Stimulated activated CD8-positive, alpha-beta memory T cell treated with anti-CD3 and anti-CD28 coated beads, Interleukin-7, amount 100 ng/mL, for 1 hour (primary cell): ENCODE data around the gene ST6GAL1.
"Not testable (repeated sequence)": the region's sequence is repeated elsewhere in the genome, so short reads cannot be mapped to it uniquely, and the experiment has no call there.

Source experiments
- DNase-seq, 2 donors: peaks; one replicate each; pipeline ENCODE4 v3.0.0-alpha.2; 2020; ENCODE audit warnings: low read depth in 2 of 2

The ST6GAL1 gene

DNA sequence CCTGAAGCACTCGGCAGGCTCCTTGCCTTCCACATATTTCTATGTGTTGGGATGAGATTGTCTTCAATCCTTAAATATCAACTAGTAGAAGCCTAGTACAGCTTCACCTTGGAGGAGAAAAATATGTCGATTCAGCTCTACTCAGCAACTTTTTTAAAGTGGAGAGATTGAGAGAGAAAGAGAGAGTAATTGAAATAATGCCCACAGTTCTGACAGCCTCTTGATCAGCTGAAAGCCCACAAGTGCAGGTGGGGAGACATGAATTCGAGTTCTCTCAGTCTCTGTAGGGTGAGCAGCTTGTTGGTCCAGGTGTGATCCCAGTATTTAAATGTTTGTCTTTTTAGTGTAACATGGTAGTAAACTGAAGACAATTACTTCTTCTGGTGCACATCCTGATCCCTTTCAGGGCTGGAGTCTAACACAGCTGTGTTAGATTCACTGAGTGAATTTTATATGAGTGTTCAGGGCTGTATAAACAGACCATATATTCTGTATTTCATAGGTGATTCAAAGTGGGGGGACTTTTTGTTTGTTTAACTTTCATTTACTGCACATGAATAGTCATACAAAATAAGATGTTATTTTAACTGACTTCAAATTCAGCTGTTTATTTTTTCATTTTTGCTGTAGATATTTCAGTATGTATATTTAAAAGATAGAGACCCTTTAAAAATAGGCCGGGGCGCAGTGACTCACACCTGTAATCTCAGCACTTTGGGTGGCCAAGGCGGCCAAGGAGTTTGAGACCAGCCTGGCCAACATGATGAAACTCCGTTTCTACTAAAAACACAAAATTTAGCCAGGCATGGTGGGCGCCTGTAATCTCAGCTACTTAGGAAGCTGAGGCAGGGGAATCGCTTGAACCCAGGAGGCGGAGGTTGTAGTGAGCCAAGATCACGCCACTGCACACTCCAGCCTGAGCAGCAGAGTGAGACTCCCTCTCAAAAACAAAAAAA lies 64.0 kb downstream of the ST6GAL1 start:
- no peak for DNase-seq

DNA sequence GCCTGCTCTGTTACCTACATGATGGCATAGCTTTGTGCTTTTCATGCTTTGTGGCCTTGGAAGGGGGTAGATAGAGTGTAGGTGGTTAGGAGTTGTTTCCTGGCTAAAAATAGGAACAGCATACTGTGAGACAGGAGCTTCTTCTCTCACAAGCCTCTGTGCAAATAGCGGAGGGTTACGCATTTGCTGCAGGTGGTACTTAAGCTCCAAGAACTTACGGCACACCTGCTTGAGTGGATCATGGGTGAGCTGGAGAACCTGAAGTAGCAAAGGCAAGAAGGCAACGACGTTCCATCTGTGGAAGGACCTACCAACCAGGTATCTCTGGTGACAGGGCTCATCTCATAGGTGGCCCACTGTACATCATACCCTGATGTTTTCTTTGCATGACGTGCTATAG lies 66.0 kb downstream of the ST6GAL1 start:
- DNase-seq = no peak

DNA sequence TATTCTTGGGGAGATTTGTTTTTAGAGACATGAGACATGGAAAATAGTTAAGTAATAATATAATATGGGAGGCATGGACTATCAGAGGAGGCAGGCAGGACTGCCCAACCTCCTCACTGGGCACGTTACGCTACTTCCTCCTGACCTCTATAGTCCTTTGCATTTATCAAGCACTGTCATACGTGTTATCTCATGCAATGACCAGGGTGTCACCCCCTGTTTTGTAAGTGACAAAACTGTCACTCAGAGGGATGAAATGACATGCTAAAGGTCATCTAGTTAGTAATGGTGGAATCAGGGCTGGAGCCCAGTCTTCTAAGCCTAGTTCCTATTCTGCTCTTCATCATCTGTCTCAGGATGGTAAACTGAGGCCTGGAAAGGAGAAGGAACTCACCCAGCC lies 66.7 kb downstream of the ST6GAL1 start:
- no peak for DNase-seq

DNA sequence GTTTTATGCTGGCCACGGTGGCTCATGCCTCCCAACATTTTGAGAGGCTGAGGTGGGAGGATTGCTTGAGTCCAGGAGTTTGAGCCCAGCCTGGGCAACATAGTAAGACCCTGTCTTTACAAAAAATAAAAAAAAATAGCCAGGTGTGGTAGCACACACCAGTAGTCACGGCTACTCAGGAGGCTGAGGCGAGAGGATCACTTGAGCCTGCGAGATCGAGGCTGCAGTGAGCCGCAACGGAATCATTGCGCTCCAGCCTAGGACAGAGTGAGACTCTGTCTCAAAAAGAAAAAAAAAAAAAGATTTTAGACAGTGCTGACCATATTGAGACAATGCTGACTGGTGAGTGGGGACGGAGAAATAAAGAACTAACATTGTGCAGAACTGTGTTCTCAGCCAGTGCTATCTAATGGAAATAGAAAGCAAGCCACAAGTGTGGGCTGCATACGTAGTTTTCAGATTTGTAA lies 67.2 kb downstream of the ST6GAL1 start:
- no peak for DNase-seq

DNA sequence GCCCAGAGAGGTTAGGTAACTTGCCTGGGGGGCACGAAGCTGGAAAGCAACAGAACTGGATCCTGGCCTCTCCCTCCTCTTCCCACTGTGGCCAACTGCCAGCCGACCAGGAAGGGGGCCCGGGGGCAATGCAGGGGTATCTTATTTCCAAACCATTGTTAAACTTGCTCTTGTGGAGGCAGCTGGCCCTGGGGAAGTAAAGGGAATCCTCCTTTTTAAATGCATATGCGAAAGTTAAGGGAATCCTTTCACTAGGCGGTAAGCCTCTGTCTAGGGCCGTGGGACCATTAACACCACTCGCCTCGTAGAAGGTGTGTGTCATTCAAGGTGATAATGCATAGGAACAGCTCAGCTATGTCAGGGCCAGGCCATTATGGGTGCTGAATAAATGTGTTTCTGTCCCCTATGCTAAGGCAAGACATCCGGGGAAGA lies 68.6 kb downstream of the ST6GAL1 start:
- DNase-seq = no peak

DNA sequence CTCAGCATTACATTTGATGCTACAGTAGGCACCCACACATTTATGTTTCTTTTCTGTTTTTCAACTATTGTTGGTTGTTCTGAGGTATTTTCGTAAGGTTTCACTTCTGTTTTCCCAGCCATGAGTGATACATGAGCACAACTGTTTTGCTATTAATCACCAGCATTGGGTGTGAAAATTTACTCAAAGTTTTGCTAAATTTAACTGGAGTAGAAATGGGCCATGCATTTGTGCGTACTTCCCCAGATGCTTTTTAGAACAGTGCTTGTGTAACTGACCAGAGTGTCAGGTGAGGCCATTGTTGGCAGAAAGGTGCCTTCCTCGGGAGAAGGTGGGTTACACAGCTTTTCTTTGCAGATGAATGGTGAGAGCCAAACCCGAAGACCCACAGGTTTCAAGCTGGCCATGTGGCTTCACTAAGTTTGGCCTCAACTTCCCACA lies 70.4 kb downstream of the ST6GAL1 start:
- no peak for DNase-seq

DNA sequence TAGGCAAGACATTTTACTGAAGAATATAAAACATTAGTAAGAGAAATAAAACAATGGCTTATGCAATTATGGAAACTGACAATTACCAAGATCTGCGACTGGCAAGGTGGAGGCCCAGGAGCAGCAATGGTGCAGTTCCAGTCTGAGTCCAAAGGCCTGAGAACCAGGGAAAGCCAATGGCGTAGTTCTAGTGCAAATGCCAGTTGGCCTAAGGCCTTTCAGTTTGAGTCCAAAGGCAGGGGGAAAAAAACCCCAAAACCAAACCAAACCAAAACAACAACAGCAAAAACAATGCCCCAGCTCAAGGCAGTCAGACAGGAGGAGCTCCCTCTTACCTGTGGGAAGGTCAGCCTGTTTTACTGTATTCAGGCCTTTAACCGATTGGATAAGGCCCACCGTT lies 72.6 kb downstream of the ST6GAL1 start:
- no peak for DNase-seq

DNA sequence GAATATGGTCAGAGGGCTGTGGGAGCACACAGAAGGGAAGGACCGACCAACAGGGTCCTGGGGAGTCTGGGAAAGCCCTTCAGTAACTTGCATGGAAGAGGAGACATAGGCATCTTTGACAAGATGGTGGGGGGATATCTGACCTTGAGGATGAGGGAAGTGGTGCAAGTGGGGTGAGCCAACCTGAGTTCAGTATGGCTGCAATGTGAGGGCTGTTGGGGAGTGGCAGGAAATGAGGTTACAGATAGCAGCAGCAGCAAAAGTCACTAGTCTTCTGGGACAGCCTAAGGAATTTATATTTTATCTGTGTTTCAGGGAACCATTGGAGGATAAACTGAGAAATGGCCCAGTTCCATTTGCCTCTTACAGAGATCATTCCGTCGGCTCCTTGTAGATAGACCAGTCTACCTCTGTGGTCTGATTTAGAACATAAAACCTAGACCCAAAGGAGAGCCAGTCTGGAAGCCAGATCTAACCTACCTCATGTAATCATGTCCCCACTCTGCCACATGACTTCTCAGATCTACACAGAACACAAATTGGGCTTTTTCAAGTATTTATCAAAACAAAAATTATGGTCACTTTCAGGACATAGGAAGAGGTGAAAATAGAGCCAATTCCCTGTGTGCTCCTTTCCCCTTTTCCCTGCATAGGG lies 75.6 kb downstream of the ST6GAL1 start:
- DNase-seq = no peak

DNA sequence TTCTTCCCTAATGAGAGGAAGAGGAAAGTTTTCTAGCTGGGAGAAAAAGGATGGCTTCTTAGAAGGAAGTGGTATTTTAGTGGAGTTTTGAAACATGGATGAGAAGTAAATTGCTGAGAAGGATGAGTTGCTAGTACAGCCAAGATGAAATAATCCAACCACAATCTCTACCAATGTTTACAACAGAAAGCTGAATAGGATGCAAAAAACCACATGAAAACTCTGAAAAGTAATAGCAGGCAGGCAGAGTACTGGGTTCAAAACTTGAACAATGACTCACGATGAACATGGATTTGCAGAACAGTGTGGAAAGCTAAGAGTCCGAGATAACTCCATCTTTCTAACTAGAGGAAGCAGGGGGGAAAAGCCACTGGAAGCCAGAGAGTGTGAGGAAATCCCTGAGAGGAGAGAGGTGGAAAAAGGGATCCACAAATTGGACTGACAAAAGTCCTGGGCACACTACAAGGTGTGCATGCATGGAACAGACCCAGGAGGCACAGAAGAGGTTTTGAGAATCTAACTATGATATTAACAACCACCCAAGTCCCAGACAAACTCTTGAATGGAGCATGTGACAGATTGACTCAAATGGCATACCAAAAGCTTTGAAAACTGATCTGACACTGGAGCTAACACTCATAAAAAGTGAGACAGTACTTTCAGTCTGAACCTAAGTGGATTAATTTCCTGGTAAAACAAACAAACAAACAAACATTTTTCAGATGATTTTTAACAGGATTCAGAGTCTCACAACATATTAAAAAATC lies 76.7 kb downstream of the ST6GAL1 start:
- DNase-seq = no peak

DNA sequence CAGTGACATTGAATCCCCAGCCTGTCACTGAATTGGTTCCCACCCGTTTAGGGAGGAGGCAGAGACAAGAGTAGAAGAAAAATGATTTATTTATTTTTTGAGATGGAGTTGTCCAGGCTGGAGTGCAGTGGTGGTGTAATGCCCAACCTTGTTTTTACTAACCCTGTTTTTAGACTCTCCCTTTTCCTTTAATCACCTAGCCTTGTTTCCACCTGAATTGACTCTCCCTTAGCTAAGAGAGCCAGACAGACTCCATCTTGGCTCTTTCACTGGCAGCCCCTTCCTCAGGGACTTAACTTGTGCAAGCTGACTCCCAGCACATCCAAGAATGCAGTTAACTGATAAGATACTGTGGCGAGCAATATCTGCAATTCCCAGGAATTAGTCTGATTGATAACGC lies 80.1 kb downstream of the ST6GAL1 start:
- DNase-seq = not testable (repeated sequence)

DNA sequence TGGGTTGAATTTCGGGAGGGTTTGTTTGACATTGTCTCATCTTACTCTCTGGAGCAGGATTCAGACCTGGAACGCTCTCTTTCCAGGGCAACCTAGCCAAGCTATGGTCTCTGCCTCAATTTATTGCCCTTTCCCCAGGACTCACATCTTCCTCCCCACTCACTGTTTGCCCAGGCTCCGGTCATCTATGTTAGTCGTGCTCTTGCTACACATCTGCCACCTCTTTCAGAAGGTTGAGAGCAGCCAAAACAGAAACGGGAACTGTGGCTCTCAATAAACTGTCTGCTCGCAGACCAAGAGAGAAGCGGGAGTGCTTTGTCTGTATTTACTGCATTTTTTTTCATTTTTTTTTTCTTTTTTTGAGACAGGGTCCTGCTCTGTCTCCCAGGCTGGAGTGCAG lies 81.6 kb downstream of the ST6GAL1 start:
- DNase-seq = no peak

DNA sequence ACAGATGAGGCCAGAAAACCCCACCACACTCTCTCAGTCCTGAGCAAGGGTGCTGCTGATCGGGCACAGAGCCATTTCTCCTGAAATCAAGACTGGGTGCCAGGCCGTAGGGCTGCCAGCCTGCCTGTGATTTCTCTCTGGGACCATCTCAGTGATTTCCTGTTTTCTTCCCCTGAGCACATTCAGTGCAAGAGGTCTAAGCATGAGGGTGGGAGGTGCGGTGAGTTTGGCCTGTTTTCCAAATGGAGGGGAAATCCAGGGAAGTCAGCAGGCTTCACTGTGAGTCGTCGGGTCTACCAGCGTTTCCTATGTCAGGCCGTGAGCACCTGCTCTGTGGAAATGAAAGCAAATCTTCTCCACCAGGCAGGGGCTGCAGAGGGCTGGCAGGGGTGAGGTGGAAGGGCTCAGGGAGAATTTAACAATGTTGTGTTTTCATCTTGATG lies 82.3 kb downstream of the ST6GAL1 start:
- DNase-seq = no peak

DNA sequence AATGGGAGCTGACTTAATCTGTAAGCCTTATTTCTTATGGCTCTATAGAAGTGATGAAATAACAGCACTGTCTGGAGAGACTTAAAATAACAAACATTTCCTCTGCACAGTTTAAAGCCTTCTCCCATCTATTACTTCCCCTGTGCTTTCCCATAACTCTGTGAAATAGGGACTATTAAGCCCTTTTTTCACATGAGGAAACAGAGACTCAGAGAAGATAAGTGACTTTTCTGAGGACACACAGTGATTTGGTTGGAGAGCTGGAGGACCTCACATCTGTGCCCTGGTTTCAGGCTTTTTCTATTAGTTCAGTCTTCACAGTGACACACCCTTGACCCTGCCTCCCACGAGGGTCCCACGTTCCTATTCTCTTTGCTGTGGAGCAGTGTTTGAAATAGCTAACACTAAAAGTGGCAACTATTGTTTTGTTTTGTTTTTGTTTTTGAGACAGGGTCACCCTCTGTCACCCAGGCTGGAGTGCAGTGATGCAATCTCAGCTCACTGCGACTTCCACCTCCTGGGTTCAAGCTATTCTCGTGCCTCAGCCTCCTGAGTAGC lies 82.9 kb downstream of the ST6GAL1 start:
- no peak for DNase-seq

DNA sequence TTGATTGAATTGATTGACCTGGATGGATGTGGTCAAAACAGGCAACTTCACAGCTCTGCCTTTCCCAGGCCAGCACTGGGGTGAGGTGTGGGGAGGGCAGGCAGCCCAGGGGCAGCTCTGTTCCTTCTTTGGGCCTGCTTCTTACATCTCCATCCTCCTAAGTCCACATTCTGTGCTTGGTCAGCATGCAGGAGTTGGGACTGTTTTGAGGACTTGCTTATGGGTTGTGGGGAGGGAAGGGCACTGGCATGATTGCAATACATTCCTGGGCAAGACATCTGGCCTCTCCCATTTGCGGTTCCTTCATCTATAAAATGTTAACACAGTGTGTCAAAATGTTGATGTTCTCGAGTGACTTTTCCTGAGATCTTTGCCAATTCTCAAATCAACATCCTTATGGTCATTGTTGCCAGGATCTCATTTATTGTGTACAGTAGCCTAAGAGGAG lies 84.1 kb downstream of the ST6GAL1 start:
- DNase-seq = no peak

DNA sequence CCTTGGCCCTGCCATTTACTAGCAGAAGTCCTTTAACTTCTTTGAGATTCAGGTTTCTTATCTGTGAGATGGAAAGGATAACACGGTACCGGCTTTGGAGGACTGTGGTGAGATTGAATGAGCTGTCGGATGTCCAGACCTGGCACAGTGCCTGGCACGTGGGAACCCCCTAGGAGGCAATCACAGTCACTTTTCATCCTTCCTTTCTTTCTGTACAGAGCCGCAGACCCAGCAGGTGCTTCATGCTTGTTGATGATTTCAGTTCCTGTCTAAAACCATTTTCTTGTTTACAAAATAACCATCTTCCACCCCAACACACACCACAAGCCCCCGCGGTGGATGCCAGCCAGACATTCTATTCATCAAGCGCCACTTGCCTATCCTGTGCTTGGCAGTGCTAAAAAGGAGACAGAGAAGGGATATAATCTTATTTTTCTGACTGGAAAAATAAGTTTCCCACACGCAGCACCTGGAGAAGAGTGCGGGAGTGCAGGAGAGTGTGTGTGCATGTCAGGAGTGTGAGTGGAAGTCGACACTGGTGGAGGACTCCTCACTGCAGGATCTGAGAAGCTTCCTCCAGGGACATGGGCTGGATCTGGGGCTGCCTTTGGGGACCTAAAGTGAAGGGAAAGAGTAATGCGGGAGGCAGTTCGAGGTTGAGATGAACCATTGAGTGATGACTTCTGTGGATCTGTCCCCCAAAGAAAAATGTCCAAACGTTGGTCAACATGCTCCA lies 85.7 kb downstream of the ST6GAL1 start:
- DNase-seq = no peak

DNA sequence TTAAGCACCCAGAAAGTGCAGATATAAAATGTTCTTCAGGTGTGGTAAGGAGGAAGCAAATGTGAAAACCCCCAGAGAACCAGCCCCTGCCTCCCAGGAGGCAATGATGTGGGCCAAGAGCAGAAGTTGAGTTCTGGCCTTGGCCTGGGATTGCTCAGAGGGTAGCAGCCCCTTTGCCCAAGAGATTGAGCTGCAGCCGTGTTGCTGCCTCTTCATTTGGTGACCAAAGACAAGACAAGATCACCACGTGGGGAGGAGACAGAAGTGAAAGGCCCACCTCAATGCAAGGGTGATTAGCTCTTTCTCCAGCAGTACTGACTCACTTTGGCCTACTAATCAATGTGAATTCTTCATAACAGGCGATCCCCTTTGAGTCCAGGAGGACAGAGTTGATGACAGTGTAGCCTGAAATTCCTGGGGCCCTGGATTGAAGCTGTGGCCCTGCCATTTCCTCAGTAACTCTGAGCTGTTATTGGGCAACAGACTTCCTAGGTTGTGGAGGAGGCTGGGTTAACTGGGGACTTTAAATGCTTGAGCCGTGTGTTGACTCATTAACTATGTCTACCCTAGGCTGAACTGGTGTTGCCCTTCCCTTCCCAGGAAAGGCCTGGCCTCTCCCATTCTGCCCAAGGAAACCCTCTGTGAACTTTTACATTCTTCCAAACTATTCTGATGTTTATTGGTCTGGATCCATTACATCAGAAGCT lies 86.5 kb downstream of the ST6GAL1 start:
- no peak for DNase-seq

DNA sequence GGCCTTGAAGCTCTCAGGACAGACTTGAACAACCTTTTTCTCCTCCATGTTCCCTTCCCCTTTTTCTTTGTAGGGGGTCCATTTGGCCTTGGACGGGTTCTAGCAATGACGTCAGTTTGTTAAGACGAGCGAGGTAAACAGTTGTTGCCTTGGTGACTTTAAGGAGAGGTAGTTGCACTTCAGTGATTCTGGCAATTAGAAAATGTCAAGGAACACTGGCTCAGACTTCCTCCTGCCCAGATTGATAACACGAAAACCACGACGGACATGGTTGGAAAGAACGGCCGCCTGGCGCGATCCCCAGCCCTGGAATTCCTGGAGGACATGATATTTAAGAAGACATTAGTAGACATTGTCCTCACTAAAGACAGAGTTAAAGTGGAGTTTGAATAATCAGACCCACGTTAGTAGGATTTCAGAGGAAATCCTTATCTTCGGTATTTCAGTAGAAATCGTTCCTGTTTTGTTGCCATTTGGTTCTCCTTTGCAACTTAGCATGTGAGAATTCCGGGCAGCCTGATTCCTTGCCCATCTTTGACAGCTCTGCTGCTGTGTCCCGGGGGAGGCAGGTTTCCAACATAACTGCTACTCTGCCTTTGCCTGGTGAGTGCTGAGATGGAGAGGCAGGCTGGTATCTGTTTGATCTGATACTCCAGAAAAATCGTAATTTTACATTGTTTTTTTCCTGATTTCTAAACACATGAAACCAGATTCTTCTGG lies 87.3 kb downstream of the ST6GAL1 start:
- no peak for DNase-seq

DNA sequence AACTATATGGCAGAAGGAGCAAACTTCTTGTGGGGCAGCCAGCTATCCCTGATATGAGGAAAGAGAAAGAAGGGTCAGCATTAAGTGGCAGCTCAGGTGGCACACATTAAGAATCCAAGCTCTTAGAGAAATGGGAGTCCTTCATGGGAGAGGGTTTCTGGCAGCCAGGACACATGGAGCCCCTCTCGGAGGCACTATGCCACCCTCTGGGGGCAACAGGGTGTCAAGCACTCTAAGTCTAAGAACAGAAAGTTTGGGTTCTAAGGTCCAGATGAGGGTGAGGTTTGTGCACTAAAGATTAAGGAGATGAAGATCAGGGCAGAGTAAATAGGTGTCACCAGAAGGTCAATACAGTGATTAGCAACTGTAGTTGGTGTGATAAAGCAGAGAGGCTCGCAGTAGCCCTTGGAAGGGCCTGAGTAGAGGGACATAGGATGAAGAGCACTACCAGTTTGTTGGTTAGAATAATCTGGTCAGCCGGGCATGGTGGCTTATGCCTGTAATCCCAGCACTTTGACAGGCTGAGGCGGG lies 89.3 kb downstream of the ST6GAL1 start:
- DNase-seq = no peak

DNA sequence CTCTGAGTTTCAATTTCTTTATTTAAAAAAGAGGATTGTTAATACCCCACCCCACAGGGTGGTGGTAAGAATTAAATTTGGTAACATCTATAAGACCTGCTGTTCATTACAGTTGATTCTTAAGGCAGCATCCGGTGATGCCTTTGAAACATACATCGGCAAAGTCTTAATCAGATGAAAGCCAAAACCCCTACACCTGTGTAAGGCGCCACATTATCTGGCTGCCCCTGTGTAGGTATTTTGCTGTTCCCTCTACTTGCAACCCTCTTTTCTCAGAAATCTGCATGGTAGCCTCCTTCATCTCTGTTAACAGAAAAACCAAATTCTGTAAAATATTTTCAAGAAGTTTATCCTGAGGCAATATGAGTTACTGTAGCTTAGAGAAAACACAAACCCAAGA lies 90.0 kb downstream of the ST6GAL1 start:
- no peak for DNase-seq
